GF-D8 (cell line): ENCODE data around the gene NCKAP5L.
"Not testable (repeated sequence)": the region's sequence is repeated elsewhere in the genome, so short reads cannot be mapped to it uniquely, and the experiment has no call there.

Experiments
- DNase-seq: peaks from one replicate; lab custom pipeline; 2025; lab: John Stamatoyannopoulos, UW

The NCKAP5L gene

GRCh38 chr12:49798248-49798647 is 30.0 kb downstream of the NCKAP5L start:
- DNase-seq = no peak

- no peak for DNase-seq
Observed at GRCh38 chr12:49797449-49797776, 30.8 kb downstream of the NCKAP5L start.

- DNase-seq = no peak
Observed at GRCh38 chr12:49796606-49797448, 31.4 kb downstream of the NCKAP5L start.

GRCh38 chr12:49796155-49796554 is 32.1 kb downstream of the NCKAP5L start:
- DNase-seq = no peak

GRCh38 chr12:49795654-49796105 is 32.5 kb downstream of the NCKAP5L start:
- DNase-seq = no peak

GRCh38 chr12:49794811-49795653 is 33.2 kb downstream of the NCKAP5L start:
- DNase-seq = no peak

GRCh38 chr12:49794021-49794420 is 34.2 kb downstream of the NCKAP5L start:
- DNase-seq = no peak

GRCh38 chr12:49793620-49794019 is 34.6 kb downstream of the NCKAP5L start:
- DNase-seq = no peak

DNA sequence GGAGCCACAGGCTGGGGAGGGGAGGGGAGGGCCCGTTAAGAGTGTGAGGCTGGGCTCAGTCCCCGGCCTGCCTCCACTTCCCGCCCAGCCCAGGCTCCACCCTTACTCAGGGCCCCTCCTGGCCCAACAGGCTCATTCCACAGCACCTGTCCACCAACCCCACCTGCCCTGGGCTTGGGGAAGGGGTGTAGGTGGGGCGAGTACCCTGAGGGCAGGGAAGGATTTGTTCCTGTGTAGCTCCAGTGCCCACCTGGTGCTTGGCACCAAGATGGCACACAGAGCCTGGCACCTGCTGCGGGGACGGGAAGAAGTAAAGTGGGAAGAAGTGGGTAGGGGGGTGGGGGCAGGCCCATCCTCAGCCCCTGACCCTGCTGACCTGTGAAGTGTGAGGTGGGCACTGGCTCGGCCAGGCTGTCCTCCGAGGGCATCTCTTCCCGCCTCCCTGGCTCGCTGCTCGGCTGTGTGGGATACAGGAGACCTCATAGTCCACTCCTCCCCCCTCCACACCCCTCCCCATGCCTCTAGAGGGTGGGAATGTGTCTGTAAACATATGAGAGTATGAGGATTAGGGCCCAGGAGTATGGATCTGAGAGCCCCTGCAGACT is 35.1 kb downstream of the NCKAP5L start:
- no peak for DNase-seq

GRCh38 chr12:49792181-49792970 is 35.8 kb downstream of the NCKAP5L start:
- DNase-seq = no peak

DNA sequence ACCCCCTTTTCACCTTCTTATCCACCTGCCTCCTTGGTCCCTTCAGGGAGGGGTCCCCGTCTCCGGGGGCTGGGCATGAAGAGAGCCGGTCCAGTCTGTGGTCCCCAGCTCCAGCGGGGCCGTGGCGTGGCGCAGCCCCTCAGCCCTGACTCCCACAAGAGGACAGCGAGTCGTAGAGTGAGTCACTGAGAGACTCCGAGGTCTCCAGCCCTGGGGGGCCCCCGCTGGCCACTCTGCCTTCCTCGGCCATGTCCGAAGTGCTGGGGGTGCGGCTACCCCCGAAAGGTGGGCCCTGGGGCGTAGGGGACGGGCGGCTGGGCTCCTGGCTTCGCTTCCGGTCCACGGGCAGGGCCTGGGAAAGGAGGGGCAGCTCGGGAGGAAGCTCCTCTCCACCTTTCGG is 36.5 kb downstream of the NCKAP5L start:
- no peak for DNase-seq

GRCh38 chr12:49790741-49791555 is 37.3 kb downstream of the NCKAP5L start:
- DNase-seq = no peak

DNA sequence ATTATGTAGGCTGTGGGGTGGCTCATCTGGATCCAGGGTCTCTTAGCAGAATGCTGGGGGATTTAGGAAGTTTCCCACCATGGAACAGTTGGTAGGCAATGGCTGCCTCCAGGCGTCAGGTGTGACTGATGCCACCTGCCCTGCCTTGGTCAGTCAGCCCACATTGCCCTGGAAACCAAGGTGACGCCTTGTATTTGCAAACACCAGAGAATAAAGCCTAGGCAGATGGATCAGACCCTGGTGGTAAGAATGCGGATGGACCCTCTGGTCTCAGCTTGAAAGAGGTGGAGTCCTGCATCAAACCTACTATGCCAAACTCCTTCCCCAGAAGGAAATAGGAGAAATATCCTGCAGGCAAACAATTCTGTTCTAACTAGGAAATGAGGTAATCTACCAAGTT is 38.2 kb downstream of the NCKAP5L start:
- no peak for DNase-seq

- DNase-seq = no peak
Observed at GRCh38 chr12:49787672-49788071, 40.5 kb downstream of the NCKAP5L start.

- no peak for DNase-seq
Observed at GRCh38 chr12:49784756-49785409, 43.3 kb downstream of the NCKAP5L start.

- no peak for DNase-seq
Observed at GRCh38 chr12:49783917-49784676, 44.1 kb downstream of the NCKAP5L start.

- not testable (repeated sequence) for DNase-seq
Observed at GRCh38 chr12:49780914-49781313, 47.3 kb downstream of the NCKAP5L start.

GRCh38 chr12:49779581-49779980 is 48.6 kb downstream of the NCKAP5L start:
- no peak for DNase-seq
